ENCODE results near the gene PRAMEF10. TPM values are rescaled to one million over a fixed set of nuclear protein-coding genes. Genes with fewer than 3 reads are reported as not detected.
"Not testable (repeated sequence)": the region's sequence is repeated elsewhere in the genome, so short reads cannot be mapped to it uniquely, and the experiment has no call there.

The PRAMEF10 gene
- total RNA-seq, 1 donor from 2014 or later = not detected

DNA sequence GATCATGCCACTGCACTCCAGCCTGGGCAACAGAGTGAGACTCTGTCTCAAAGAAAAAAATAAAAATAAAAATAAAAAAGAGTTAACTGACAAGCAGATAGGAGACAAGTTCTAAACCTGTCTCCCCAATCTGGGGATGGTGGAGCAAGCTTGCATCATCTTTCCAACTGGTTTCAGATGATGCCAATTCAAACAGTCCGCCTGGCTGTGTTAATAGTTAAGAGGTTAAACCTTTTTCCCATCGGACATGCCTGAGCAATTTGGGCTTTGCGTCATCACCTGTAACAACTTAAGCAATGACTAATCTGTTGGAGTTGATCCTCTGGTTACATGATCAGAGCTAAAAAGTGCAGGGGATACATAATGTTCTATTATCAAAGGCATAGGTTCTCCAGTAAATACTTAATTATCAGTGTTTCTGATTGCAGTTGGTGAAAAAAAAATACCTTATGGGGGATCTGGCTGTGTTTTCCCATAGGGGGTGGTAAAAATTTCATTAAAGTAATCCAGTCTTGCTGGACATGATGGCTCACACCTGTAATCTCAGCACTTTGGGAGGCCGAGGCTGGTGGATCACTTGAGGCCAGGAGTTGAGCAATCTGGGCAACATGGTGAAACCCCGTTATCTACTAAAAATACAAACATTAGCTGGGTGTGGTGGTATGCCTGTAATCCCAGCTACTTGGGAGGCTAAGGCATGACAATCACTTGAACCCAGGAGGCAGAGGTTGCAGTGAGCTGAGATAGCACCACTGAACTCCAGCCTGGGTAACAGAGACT is 5.9 kb upstream of the PRAMEF10 start:
- not testable (repeated sequence) for H3K27me3 ChIP-seq (ENCODE audit: insufficient read depth, low read length); H3K4me1 Mint-ChIP-seq (ENCODE audit: low read depth, unreplicated experiment); FAIRE-seq; H3K36me3 ChIP-seq (ENCODE audit: insufficient read depth, low read length); H3K9me3 Mint-ChIP-seq (ENCODE audit: unreplicated experiment); H3K4me1 ChIP-seq (ENCODE audit: insufficient read depth, low read length); H3K79me2 ChIP-seq (ENCODE audit: insufficient read depth, low read length); DNase-seq (ENCODE audit: low read depth); H3K4me2 ChIP-seq (ENCODE audit: low read length); H3K4me3 ChIP-seq (ENCODE audit: insufficient read depth, low read depth, low read length); H3K9me3 ChIP-seq (ENCODE audit: insufficient read depth, low read depth, low read length); H3K9ac ChIP-seq (ENCODE audit: low read length); H3K27ac Mint-ChIP-seq (ENCODE audit: unreplicated experiment); H2AFZ ChIP-seq (ENCODE audit: low read depth, low read length); H3K27me3 Mint-ChIP-seq (ENCODE audit: low read depth, unreplicated experiment); H4K20me1 ChIP-seq (ENCODE audit: insufficient read depth, low read length); H3K4me3 Mint-ChIP-seq (ENCODE audit: unreplicated experiment); H3K27ac ChIP-seq (ENCODE audit: low read depth, low read length); H3K36me3 Mint-ChIP-seq (ENCODE audit: low read depth, unreplicated experiment)

DNA sequence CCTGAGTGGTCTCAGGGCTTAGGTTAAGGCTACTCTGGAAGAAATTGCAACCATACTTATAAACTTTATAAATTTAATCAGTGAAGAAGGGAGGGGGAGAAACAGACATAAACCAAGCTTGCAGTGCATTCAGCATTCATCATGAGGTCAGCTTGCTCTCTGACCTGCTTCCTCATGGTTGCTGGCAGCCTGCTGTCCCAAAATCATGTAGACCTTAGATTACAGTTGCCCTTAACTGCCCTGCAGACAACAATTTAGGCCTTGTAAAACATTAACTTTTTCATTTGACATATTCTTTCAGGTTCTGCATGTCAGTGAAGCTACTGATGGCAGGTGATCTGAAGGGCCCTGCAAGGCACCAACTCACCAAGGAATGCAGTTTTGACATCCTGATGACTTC is 1.1 kb upstream of the PRAMEF10 start:
- not testable (repeated sequence) for H3K36me3 Mint-ChIP-seq (ENCODE audit: low read depth, unreplicated experiment); H2AFZ ChIP-seq (ENCODE audit: low read depth, low read length); H3K9me3 Mint-ChIP-seq (ENCODE audit: unreplicated experiment); H3K4me3 ChIP-seq (ENCODE audit: insufficient read depth, low read depth, low read length); H3K4me3 Mint-ChIP-seq (ENCODE audit: unreplicated experiment); H3K27ac ChIP-seq (ENCODE audit: low read depth, low read length); H3K9me3 ChIP-seq (ENCODE audit: insufficient read depth, low read depth, low read length); H3K36me3 ChIP-seq (ENCODE audit: insufficient read depth, low read length); FAIRE-seq; H3K79me2 ChIP-seq (ENCODE audit: insufficient read depth, low read length); H3K27ac Mint-ChIP-seq (ENCODE audit: unreplicated experiment); H3K4me1 Mint-ChIP-seq (ENCODE audit: low read depth, unreplicated experiment); H3K9ac ChIP-seq (ENCODE audit: low read length); H3K27me3 ChIP-seq (ENCODE audit: insufficient read depth, low read length); H3K4me1 ChIP-seq (ENCODE audit: insufficient read depth, low read length); H3K4me2 ChIP-seq (ENCODE audit: low read length); H4K20me1 ChIP-seq (ENCODE audit: insufficient read depth, low read length); H3K27me3 Mint-ChIP-seq (ENCODE audit: low read depth, unreplicated experiment); DNase-seq (ENCODE audit: low read depth)

DNA sequence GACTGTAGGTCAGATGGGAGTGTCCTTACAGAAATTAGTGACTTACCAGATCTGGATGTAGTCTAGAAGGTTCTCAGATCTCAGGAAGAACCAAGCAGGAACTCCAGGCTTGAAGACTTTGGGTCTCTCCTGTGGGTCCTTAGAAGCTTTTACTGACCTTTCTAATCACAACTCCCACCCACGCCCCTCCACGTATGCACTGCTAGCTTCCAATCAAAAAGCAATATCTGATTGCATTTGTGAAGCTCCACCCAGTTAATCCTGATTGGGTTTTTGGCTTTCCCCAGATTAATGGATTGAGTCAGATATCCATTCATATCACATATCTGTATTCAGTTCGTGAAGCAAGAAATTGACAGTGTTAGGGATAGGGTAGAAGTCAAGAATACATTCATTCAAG is 12.0 kb downstream of the PRAMEF10 start, which contains the start of gene PRAMEF4:
PRAMEF4 (minus strand) TSS at position 101 of the 400 bp plus-strand sequence. CDS start 2,807 bp downstream, outside the sequence.
- H3K4me1 ChIP-seq (ENCODE audit: insufficient read depth, low read length); H3K27me3 Mint-ChIP-seq (ENCODE audit: low read depth, unreplicated experiment); H2AFZ ChIP-seq (ENCODE audit: low read depth, low read length); H3K36me3 ChIP-seq (ENCODE audit: insufficient read depth, low read length); H3K27me3 ChIP-seq (ENCODE audit: insufficient read depth, low read length); H3K4me1 Mint-ChIP-seq (ENCODE audit: low read depth, unreplicated experiment); H3K4me3 Mint-ChIP-seq (ENCODE audit: unreplicated experiment); FAIRE-seq; H3K27ac ChIP-seq (ENCODE audit: low read depth, low read length); H3K4me2 ChIP-seq (ENCODE audit: low read length); H4K20me1 ChIP-seq (ENCODE audit: insufficient read depth, low read length); H3K9ac ChIP-seq (ENCODE audit: low read length); H3K4me3 ChIP-seq (ENCODE audit: insufficient read depth, low read depth, low read length); DNase-seq (ENCODE audit: low read depth); H3K9me3 ChIP-seq (ENCODE audit: insufficient read depth, low read depth, low read length); H3K27ac Mint-ChIP-seq (ENCODE audit: unreplicated experiment); H3K9me3 Mint-ChIP-seq (ENCODE audit: unreplicated experiment); H3K79me2 ChIP-seq (ENCODE audit: insufficient read depth, low read length); H3K36me3 Mint-ChIP-seq (ENCODE audit: low read depth, unreplicated experiment): not testable (repeated sequence)

DNA sequence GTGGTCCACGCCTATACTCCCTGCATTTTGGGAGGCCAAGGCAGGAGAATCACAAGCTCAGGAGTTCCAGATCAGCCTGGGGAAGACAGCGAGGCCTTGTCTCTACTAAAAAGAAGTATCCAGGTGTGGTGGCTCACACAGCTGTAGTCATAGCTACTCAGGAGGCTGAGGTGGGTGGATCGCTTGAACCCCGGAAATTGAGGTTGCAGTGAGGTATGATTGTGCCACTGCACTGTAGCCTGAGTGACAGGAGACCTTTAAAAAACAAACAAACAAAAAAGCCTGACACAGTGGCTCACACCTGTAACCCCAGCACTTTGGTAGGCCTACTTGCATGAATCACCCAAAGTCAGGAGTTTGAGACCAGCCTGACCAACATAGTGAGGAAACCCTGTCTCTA is 19.6 kb downstream of the PRAMEF10 start:
- not testable (repeated sequence) for H3K36me3 Mint-ChIP-seq (ENCODE audit: low read depth, unreplicated experiment); H3K4me3 ChIP-seq (ENCODE audit: insufficient read depth, low read depth, low read length); H3K27ac ChIP-seq (ENCODE audit: low read depth, low read length); FAIRE-seq; H3K27me3 ChIP-seq (ENCODE audit: insufficient read depth, low read length); H3K9ac ChIP-seq (ENCODE audit: low read length); H3K27ac Mint-ChIP-seq (ENCODE audit: unreplicated experiment); H3K4me3 Mint-ChIP-seq (ENCODE audit: unreplicated experiment); H4K20me1 ChIP-seq (ENCODE audit: insufficient read depth, low read length); DNase-seq (ENCODE audit: low read depth); H3K4me1 ChIP-seq (ENCODE audit: insufficient read depth, low read length); H3K27me3 Mint-ChIP-seq (ENCODE audit: low read depth, unreplicated experiment); H3K4me2 ChIP-seq (ENCODE audit: low read length); H3K79me2 ChIP-seq (ENCODE audit: insufficient read depth, low read length); H3K9me3 ChIP-seq (ENCODE audit: insufficient read depth, low read depth, low read length); H3K4me1 Mint-ChIP-seq (ENCODE audit: low read depth, unreplicated experiment); H2AFZ ChIP-seq (ENCODE audit: low read depth, low read length); H3K9me3 Mint-ChIP-seq (ENCODE audit: unreplicated experiment); H3K36me3 ChIP-seq (ENCODE audit: insufficient read depth, low read length)

DNA sequence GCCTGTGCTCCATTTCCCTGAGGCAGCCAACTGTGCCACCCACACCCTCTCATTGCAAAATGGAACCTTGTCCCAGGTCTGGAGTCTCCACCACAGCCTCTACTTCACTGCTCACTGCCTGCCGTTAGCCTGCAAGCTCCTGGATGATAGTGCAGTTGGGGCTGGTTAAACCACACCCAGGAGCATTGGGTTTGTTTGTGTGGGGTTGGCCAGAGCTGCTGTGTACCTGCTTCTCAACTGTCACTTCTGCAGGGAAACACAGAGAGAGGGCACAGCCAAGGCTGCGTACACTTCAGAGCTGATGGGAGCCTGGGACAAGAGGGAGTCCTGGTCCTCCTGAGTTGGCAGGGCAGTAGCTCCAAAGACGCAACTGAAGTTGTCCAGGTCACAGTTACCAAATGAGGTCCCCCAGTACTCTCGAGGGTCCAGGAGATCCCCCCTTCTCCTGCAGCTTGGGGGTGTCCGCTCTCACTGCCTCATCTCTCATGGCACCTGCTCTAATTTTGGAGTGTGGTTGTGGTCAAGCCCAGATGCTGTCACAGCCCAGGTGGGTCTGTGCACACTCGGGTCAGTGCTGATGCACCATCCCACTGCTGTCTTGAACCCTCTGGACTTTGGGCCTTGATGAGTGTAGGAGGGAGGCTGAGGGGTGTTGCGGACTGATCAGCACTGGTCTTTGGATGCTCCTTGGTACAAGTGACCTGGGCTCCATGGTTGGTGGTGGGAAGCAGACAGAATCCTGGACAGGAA is 34.8 kb downstream of the PRAMEF10 start:
- not testable (repeated sequence) for DNase-seq (ENCODE audit: low read depth); H3K36me3 Mint-ChIP-seq (ENCODE audit: low read depth, unreplicated experiment); H3K27me3 ChIP-seq (ENCODE audit: insufficient read depth, low read length); FAIRE-seq; H2AFZ ChIP-seq (ENCODE audit: low read depth, low read length); H3K4me3 Mint-ChIP-seq (ENCODE audit: unreplicated experiment); H4K20me1 ChIP-seq (ENCODE audit: insufficient read depth, low read length); H3K36me3 ChIP-seq (ENCODE audit: insufficient read depth, low read length); H3K27me3 Mint-ChIP-seq (ENCODE audit: low read depth, unreplicated experiment); H3K4me1 ChIP-seq (ENCODE audit: insufficient read depth, low read length); H3K9ac ChIP-seq (ENCODE audit: low read length); H3K4me3 ChIP-seq (ENCODE audit: insufficient read depth, low read depth, low read length); H3K4me2 ChIP-seq (ENCODE audit: low read length); H3K9me3 Mint-ChIP-seq (ENCODE audit: unreplicated experiment); H3K79me2 ChIP-seq (ENCODE audit: insufficient read depth, low read length); H3K27ac ChIP-seq (ENCODE audit: low read depth, low read length); H3K4me1 Mint-ChIP-seq (ENCODE audit: low read depth, unreplicated experiment); H3K27ac Mint-ChIP-seq (ENCODE audit: unreplicated experiment); H3K9me3 ChIP-seq (ENCODE audit: insufficient read depth, low read depth, low read length)

DNA sequence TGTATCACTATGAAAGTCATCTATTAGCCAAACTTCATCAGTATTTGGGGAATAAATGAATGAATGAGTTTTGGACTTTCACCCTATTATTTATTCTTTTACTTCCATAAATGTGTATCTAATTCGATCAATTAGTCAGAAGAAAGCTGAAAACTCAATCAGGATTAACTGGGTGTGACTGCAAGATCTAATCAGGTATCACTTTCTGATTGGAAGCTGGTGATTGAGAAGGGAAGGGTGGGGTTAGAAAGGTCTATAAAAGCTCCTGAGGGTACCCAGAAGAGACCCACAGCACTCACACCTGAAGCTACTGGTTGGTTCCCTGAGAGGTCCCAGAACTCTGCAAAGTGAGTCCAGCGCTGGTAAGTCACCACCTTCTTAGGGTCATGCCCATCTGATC is 41.3 kb downstream of the PRAMEF10 start, which contains the start of gene PRAMEF2:
PRAMEF2 (plus strand) TSS at position 301 of the 400 bp plus-strand sequence. CDS start 1,924 bp downstream, outside the sequence.
- not testable (repeated sequence) for H3K4me1 ChIP-seq (ENCODE audit: insufficient read depth, low read length); H3K4me2 ChIP-seq (ENCODE audit: low read length); H2AFZ ChIP-seq (ENCODE audit: low read depth, low read length); H3K79me2 ChIP-seq (ENCODE audit: insufficient read depth, low read length); FAIRE-seq; H3K4me3 Mint-ChIP-seq (ENCODE audit: unreplicated experiment); H3K4me1 Mint-ChIP-seq (ENCODE audit: low read depth, unreplicated experiment); H3K4me3 ChIP-seq (ENCODE audit: insufficient read depth, low read depth, low read length); H3K9ac ChIP-seq (ENCODE audit: low read length); H3K36me3 Mint-ChIP-seq (ENCODE audit: low read depth, unreplicated experiment); H3K9me3 ChIP-seq (ENCODE audit: insufficient read depth, low read depth, low read length); H3K27me3 Mint-ChIP-seq (ENCODE audit: low read depth, unreplicated experiment); DNase-seq (ENCODE audit: low read depth); H3K36me3 ChIP-seq (ENCODE audit: insufficient read depth, low read length); H4K20me1 ChIP-seq (ENCODE audit: insufficient read depth, low read length); H3K27ac Mint-ChIP-seq (ENCODE audit: unreplicated experiment); H3K27me3 ChIP-seq (ENCODE audit: insufficient read depth, low read length); H3K9me3 Mint-ChIP-seq (ENCODE audit: unreplicated experiment); H3K27ac ChIP-seq (ENCODE audit: low read depth, low read length)
